ENCODE measurements around the gene IP6K2. TPM values are rescaled to one million over a fixed set of nuclear protein-coding genes. Genes with fewer than 3 reads are reported as not detected.

IP6K2 gene
- total RNA-seq, 1 donor from 2014 or later: 23.5 TPM

- intact Hi-C loops (cut with micrococcal nuclease): no loop called here
- H3K36me3 ChIP-seq: peaks cover 65% of the 10 kb centered on the region
- no peak for TF ChIP-seq CTCF (IDR thresholded peaks at IDR 0.05; ENCODE audit: borderline replicate concordance)
- no peak overlapping the region for H3K4me3 ChIP-seq
- H3K9me3 ChIP-seq (replicated peaks): no peaks in the 10 kb centered on the region
- H3K27ac ChIP-seq (replicated peaks): peak overlapping the region; percentile 89
- no peaks in the 10 kb centered on the region for H3K27me3 ChIP-seq (ENCODE audit: low read depth)
- H3K4me1 ChIP-seq: peaks cover 65% of the 10 kb centered on the region
- DNase-seq: no peak
Measured at GRCh38 chr3:48696156-48696555, 20.9 kb downstream of the IP6K2 start.

GRCh38 chr3:48695393-48695753 is 21.6 kb downstream of the IP6K2 start:
- Histone ChIP-seq H3K4me1 (peaks cover 58% of the 10 kb centered on the region), H3K36me3 (peaks cover 73% of the 10 kb centered on the region), H3K9me3 (replicated peaks) (no peaks in the 10 kb centered on the region), H3K27me3 (ENCODE audit: low read depth) (no peaks in the 10 kb centered on the region), H3K4me3 (peak overlapping the region; percentile 67), H3K27ac (replicated peaks) (peak overlapping the region; percentile 89)
- peak; percentile 71 for DNase-seq
- TF ChIP-seq CTCF (IDR thresholded peaks at IDR 0.05; ENCODE audit: borderline replicate concordance): no peak
- intact Hi-C loops (cut with micrococcal nuclease): no loop called here

- peak overlapping the region; percentile 89 for H3K27ac ChIP-seq (replicated peaks)
- DNase-seq: peak; percentile 82
- peaks cover 73% of the 10 kb centered on the region for H3K36me3 ChIP-seq
- intact Hi-C loops (cut with micrococcal nuclease): no loop called here
- no peaks in the 10 kb centered on the region for H3K27me3 ChIP-seq (ENCODE audit: low read depth)
- peaks cover 58% of the 10 kb centered on the region for H3K4me1 ChIP-seq
- H3K4me3 ChIP-seq: peak overlapping the region; percentile 67
- TF ChIP-seq CTCF (IDR thresholded peaks at IDR 0.05; ENCODE audit: borderline replicate concordance): no peak
- no peaks in the 10 kb centered on the region for H3K9me3 ChIP-seq (replicated peaks)
Measured at GRCh38 chr3:48694610-48695392, 22.2 kb downstream of the IP6K2 start.

GRCh38 chr3:48693826-48694225 is 23.2 kb downstream of the IP6K2 start:
- intact Hi-C loops (cut with micrococcal nuclease): no loop called here
- no peak for DNase-seq
- no peaks in the 10 kb centered on the region for H3K9me3 ChIP-seq (replicated peaks)
- H3K36me3 ChIP-seq: peaks cover 75% of the 10 kb centered on the region
- peak overlapping the region; percentile 67 for H3K4me3 ChIP-seq
- peak overlapping the region; percentile 89 for H3K27ac ChIP-seq (replicated peaks)
- H3K27me3 ChIP-seq (ENCODE audit: low read depth): no peaks in the 10 kb centered on the region
- H3K4me1 ChIP-seq: peaks cover 55% of the 10 kb centered on the region
- no peak for TF ChIP-seq CTCF (IDR thresholded peaks at IDR 0.05; ENCODE audit: borderline replicate concordance)

- peaks cover 57% of the 10 kb centered on the region for H3K4me1 ChIP-seq
- no peaks in the 10 kb centered on the region for H3K27me3 ChIP-seq (ENCODE audit: low read depth)
- H3K27ac ChIP-seq (replicated peaks): no peak overlapping the region
- H3K9me3 ChIP-seq (replicated peaks): no peaks in the 10 kb centered on the region
- TF ChIP-seq CTCF (IDR thresholded peaks at IDR 0.05; ENCODE audit: borderline replicate concordance): no peak
- peak overlapping the region; percentile 67 for H3K4me3 ChIP-seq
- DNase-seq: no peak
- peaks cover 78% of the 10 kb centered on the region for H3K36me3 ChIP-seq
- intact Hi-C loops (cut with micrococcal nuclease): no loop called here
Measured at GRCh38 chr3:48692551-48692950, 24.5 kb downstream of the IP6K2 start.

All from left ventricle myocardium inferior (tissue), 1 donor.